Adipocyte (in vitro differentiated cells): ENCODE measurements around the gene DPY19L1.
A peak's percentile ranks its signal among the peaks of the same experiment; 100 is the strongest.
"Not testable (repeated sequence)": the region's sequence is repeated elsewhere in the genome, so short reads cannot be mapped to it uniquely, and the experiment has no call there.

Experiments used
- DNase-seq: peaks from one replicate; pipeline ENCODE4 v3.0.0-alpha.2; 2015; ENCODE audit warnings: low read depth
- H3K27me3 ChIP-seq: replicated peaks from 2 replicates; pipeline ENCODE4 v1.7.0; 2013; ENCODE audit warnings: mild to moderate bottlenecking, low read length, moderate library complexity; ENCODE audit not compliant: control insufficient read depth, insufficient read depth
- H3K36me3 ChIP-seq: 2 replicates; pipeline ENCODE4 v1.7.0; 2013; ENCODE audit warnings: low read length, mild to moderate bottlenecking, moderate library complexity; ENCODE audit not compliant: control insufficient read depth, insufficient read depth, severe bottlenecking
- H3K4me1 ChIP-seq: 2 replicates; pipeline ENCODE4 v1.7.0; 2013; ENCODE audit warnings: mild to moderate bottlenecking, low read length, moderate library complexity; ENCODE audit not compliant: control insufficient read depth, insufficient read depth
- H3K4me3 ChIP-seq: 2 replicates; pipeline ENCODE4 v1.7.0; 2013; ENCODE audit warnings: mild to moderate bottlenecking, low read length, moderate library complexity
- H3K9ac ChIP-seq: 2 replicates; pipeline ENCODE4 v1.7.0; 2013; ENCODE audit warnings: mild to moderate bottlenecking, low read length, moderate library complexity
- H3K9me3 ChIP-seq: 2 replicates; pipeline ENCODE4 v1.7.0; 2013; ENCODE audit warnings: mild to moderate bottlenecking, low read length, moderate library complexity; ENCODE audit not compliant: control insufficient read depth

Gene DPY19L1

GRCh38 chr7:34982371-34983019, 54.8 kb downstream of the DPY19L1 start:
- H3K9ac ChIP-seq: no peak overlapping the region
- DNase-seq: no peak
- H3K27me3 ChIP-seq: no peaks in the 10 kb centered on the region
- no peak overlapping the region for H3K4me3 ChIP-seq
- H3K9me3 ChIP-seq: no peaks in the 10 kb centered on the region
- no peaks in the 10 kb centered on the region for H3K4me1 ChIP-seq
- no peaks in the 10 kb centered on the region for H3K36me3 ChIP-seq

- not testable (repeated sequence) for H3K9me3 ChIP-seq, H3K9ac ChIP-seq
Measured at GRCh38 chr7:34979124-34979523, 58.2 kb downstream of the DPY19L1 start.

GRCh38 chr7:34973400-34973760, 63.9 kb downstream of the DPY19L1 start:
- DNase-seq: no peak
- Histone ChIP-seq H3K4me3 (no peak overlapping the region), H3K27me3 (no peaks in the 10 kb centered on the region), H3K9ac (no peak overlapping the region), H3K4me1 (no peaks in the 10 kb centered on the region), H3K9me3 (peaks cover 8% of the 10 kb centered on the region), H3K36me3 (no peaks in the 10 kb centered on the region)

More at GRCh38 chr7:34979124-34979523, 58.2 kb downstream of the DPY19L1 start:
- not testable (repeated sequence) for H3K36me3 ChIP-seq, H3K4me1 ChIP-seq, H3K27me3 ChIP-seq, H3K4me3 ChIP-seq, DNase-seq

GRCh38 chr7:34972739-34973399, 64.4 kb downstream of the DPY19L1 start:
- not testable (repeated sequence) for H3K4me1 ChIP-seq, H3K27me3 ChIP-seq, H3K9me3 ChIP-seq, H3K9ac ChIP-seq, DNase-seq, H3K4me3 ChIP-seq, H3K36me3 ChIP-seq

- not testable (repeated sequence) for DNase-seq, H3K27me3 ChIP-seq, H3K4me3 ChIP-seq, H3K9ac ChIP-seq, H3K36me3 ChIP-seq, H3K4me1 ChIP-seq, H3K9me3 ChIP-seq
Measured at GRCh38 chr7:34967818-34968217, 69.5 kb downstream of the DPY19L1 start.

GRCh38 chr7:34966504-34966903, 70.8 kb downstream of the DPY19L1 start:
- not testable (repeated sequence) for H3K4me3 ChIP-seq, H3K36me3 ChIP-seq, DNase-seq

GRCh38 chr7:34958021-34958420, 79.3 kb downstream of the DPY19L1 start:
- Histone ChIP-seq H3K4me1 (no peaks in the 10 kb centered on the region), H3K9ac (no peak overlapping the region), H3K9me3 (no peaks in the 10 kb centered on the region), H3K36me3 (no peaks in the 10 kb centered on the region), H3K27me3 (no peaks in the 10 kb centered on the region), H3K4me3 (no peak overlapping the region)
- no peak for DNase-seq

More at GRCh38 chr7:34966504-34966903, 70.8 kb downstream of the DPY19L1 start:
- H3K4me1 ChIP-seq, H3K9ac ChIP-seq, H3K9me3 ChIP-seq, H3K27me3 ChIP-seq: not testable (repeated sequence)

GRCh38 chr7:34952822-34953221, 84.5 kb downstream of the DPY19L1 start:
- DNase-seq: no peak
- Histone ChIP-seq H3K4me3 (no peak overlapping the region), H3K27me3 (no peaks in the 10 kb centered on the region), H3K36me3 (no peaks in the 10 kb centered on the region), H3K9me3 (no peaks in the 10 kb centered on the region), H3K9ac (no peak overlapping the region), H3K4me1 (no peaks in the 10 kb centered on the region)

GRCh38 chr7:34949361-34949760, 87.9 kb downstream of the DPY19L1 start:
- Histone ChIP-seq H3K4me3 (no peak overlapping the region), H3K9me3 (no peaks in the 10 kb centered on the region), H3K9ac (no peak overlapping the region), H3K36me3 (no peaks in the 10 kb centered on the region), H3K27me3 (no peaks in the 10 kb centered on the region), H3K4me1 (no peaks in the 10 kb centered on the region)
- DNase-seq: peak; percentile 19

- H3K36me3 ChIP-seq, H3K27me3 ChIP-seq, H3K9me3 ChIP-seq, H3K4me1 ChIP-seq, H3K4me3 ChIP-seq, H3K9ac ChIP-seq, DNase-seq: not testable (repeated sequence)
Measured at GRCh38 chr7:34947427-34947826, 89.9 kb downstream of the DPY19L1 start.

- H3K9ac ChIP-seq: no peak overlapping the region
- H3K4me3 ChIP-seq: no peak overlapping the region
- no peaks in the 10 kb centered on the region for H3K4me1 ChIP-seq
- no peaks in the 10 kb centered on the region for H3K36me3 ChIP-seq
- no peaks in the 10 kb centered on the region for H3K27me3 ChIP-seq
- DNase-seq: no peak
- H3K9me3 ChIP-seq: no peaks in the 10 kb centered on the region
Measured at GRCh38 chr7:34946486-34946885, 90.8 kb downstream of the DPY19L1 start.
